GM12891 (cell line): ENCODE results near the gene C14orf119.

ENCODE experiments used
- DNase-seq: peaks from one replicate; pipeline ENCODE4 v3.0.0; 2011; ENCODE audit warnings: low spot score; ENCODE audit not compliant: insufficient read length
- FAIRE-seq: peaks from 2 replicates; lab custom pipeline; 2011; peaks lifted over from hg19 to GRCh38; lab: Jason Lieb, UNC
- PAX5 ChIP-seq: IDR thresholded peaks from 2 replicates; pipeline ENCODE4 v1.6.1; 2011; ENCODE audit warnings: low read length, moderate library complexity, mild to moderate bottlenecking; ENCODE audit not compliant: insufficient read depth, severe bottlenecking
- POLR2A ChIP-seq: IDR thresholded peaks from 2 replicates; pipeline ENCODE4 v1.6.1; 2011; ENCODE audit warnings: low read depth, low read length, control low read depth
- POLR2AphosphoS5 ChIP-seq: IDR thresholded peaks from 2 replicates; pipeline ENCODE4 v1.6.1; 2011; ENCODE audit warnings: low read depth, low read length, control low read depth
- POU2F2 ChIP-seq: IDR thresholded peaks from 2 replicates; pipeline ENCODE4 v1.6.1; 2011; ENCODE audit warnings: low read depth, mild to moderate bottlenecking, control low read depth, low read length, moderate library complexity
- SPI1 ChIP-seq: IDR thresholded peaks from 2 replicates; pipeline ENCODE4 v1.6.1; 2011; ENCODE audit warnings: low read depth, low read length, control low read depth
- TAF1 ChIP-seq: IDR thresholded peaks from 2 replicates; pipeline ENCODE4 v1.6.1; 2011; ENCODE audit warnings: low read depth, low read length, control low read depth

The C14orf119 gene

DNA sequence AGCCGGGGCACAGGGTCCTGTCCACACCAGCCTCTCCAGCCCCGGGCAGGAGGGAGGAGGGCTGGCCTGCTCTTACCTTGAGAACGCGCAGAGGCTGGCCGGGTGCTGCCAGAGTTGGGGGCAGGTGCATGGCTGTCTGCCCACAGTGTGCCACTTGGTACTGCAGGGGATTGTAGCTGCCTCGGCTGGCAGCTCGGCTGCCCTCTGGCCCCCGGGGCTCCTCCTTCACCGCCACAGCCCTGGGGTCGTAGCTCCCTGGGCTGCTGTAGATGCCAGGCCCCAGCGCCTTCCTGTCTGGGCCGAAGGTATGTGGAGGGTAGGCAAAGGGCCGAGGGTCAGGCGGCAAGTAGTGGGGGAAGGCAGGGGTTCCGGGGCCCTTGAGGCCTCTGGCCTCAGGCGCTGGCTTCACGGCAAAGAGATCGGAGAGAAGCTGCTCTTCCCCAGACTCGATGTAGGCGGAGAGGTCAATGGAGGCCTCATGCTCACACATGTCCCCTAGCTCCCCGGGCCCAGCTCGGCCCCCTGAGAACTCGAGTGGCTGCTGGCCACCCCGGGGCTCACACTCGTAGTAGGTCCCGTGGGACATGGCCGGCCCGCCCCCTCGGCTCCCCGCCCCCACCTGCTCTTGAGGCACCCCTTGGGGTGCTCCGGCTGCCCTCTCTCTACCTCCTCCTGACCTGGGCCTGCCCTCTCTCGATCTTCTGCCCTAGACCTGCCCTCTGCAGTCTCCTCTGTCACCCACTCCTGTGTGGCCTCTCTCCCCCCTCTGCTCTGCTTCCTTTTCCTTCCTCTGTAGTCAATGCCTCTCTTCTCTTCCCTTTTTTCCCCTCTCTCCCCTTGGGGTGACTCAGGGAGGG, 23.4 kb downstream of the C14orf119 start, which contains the start of gene CEBPE:
Gene CEBPE, minus strand, starts transcription at position 750 of the 857 bp plus-strand sequence. Its CDS starts 164 bp downstream, at position 586.
- FAIRE-seq (no peak), DNase-seq (no peak)
- TF ChIP-seq POLR2AphosphoS5 = no peak
- no peak for TF ChIP-seq SPI1
- TF ChIP-seq PAX5 = no peak
- no peak for TF ChIP-seq POU2F2
- TF ChIP-seq POLR2A = no peak
- TF ChIP-seq TAF1 = no peak

DNA sequence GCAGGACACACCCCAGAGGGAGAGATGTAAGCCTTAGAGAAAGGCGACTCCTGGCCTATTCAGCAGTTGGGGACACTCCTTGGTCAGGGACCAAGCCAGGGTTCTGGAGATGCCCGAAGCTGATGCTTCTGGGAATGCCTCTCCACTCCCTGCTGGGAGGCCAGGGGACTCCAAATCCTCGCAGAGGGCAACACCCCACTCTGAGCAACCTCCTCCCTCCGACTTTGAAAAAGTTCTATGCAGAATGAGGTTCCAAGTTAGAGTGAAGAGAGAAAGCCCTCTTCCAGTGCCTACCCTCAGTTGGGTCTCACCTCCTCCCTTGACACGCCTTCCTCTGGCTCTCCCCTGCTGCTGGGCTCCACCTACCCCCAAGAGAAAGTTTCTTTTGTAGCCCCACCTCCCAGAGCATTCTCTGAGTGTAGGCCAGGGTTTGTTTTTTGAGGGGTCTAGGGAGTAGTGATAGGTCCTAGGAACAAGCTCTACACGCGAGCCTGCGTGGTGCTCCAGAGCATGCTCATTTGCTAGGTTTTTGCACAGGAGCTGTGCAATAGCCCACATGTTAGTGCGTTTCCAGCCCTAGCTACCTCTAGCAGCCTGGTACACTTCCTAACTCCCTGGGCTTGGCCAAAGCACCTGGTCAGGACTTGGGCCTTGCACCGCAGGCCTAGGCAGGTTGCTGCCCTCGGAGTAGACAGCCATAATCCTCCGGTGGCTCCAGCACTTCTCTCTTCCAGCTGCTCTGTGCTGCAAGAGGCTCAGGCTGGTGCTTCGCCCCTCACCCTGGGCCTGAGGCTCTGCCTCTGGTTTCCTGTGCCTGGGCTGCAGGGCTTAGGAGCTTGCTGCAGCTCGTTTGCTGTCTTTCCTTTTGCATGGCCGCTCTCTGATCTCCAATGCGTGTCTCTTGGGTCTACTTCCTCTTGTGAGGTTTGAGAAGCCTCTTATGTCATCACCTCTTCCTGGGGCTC, 24.3 kb downstream of the C14orf119 start:
- TF ChIP-seq POLR2A (no peak), POU2F2 (no peak), PAX5 (no peak), POLR2AphosphoS5 (no peak), SPI1 (peak; percentile 62), TAF1 (peak; percentile 20; the same call in 1 of the 2 replicates)
- DNase-seq (peak; percentile 59), FAIRE-seq (no peak)

DNA sequence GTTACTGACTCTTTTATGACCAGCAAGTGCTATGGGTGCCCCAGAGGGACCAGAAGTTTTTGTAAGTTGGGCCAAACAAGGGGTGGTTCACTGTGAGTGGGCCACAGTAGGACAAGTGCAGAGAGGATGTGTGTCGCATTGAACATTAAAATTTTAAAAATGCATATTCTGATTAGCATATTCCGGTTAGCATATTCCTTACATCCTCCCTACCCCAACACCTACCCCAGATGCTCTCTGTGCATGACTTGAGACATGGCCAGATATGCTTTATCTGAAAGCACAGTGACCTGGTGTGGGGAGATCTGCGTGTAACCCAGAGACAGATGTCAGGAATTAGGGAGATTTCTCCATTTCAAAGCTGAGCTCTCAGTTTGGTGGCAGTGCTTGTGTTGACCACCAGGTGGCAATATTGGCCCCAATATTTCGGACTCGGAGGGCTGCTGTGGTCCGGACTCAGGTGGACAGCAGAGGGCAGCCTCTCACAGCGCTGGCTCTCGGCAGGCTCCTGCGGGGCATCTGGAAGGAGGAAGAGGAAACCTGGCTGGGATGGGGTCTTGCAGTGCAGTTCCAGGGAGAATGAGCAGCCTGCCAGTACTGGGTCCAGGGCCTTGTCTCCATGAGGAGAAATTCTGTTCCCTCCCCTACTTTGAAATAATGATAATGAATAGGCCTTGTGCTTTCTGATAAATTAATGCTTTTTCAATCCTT, 25.4 kb downstream of the C14orf119 start:
- TF ChIP-seq SPI1 = 0 out of 2 replicates have a peak, but pooled peaks have one; percentile 24
- no peak for TF ChIP-seq PAX5
- TF ChIP-seq POU2F2 = peak; percentile 79; the same call in 1 of the 2 replicates
- DNase-seq = peak; percentile 78
- peak; percentile 86 for FAIRE-seq

GRCh38 chr14:23121361-23121771, 26.1 kb downstream of the C14orf119 start:
- TF ChIP-seq POU2F2 (peak; percentile 87; the same call in 1 of the 2 replicates), PAX5 (no peak), SPI1 (peak; percentile 52), TAF1 (no peak), POLR2A (no peak)
- peak; percentile 80 for FAIRE-seq
- DNase-seq = no peak

GRCh38 chr14:23122086-23122485, 26.8 kb downstream of the C14orf119 start:
- FAIRE-seq (peak; percentile 20), DNase-seq (no peak)
- TF ChIP-seq SPI1 (no peak), POU2F2 (no peak), TAF1 (no peak), POLR2AphosphoS5 (no peak), PAX5 (no peak), POLR2A (no peak)

GRCh38 chr14:23123419-23123818, 28.1 kb downstream of the C14orf119 start:
- TF ChIP-seq TAF1 (no peak), POU2F2 (no peak), POLR2A (no peak), PAX5 (no peak), SPI1 (no peak), POLR2AphosphoS5 (no peak)
- no peak for FAIRE-seq
- DNase-seq = no peak

DNA sequence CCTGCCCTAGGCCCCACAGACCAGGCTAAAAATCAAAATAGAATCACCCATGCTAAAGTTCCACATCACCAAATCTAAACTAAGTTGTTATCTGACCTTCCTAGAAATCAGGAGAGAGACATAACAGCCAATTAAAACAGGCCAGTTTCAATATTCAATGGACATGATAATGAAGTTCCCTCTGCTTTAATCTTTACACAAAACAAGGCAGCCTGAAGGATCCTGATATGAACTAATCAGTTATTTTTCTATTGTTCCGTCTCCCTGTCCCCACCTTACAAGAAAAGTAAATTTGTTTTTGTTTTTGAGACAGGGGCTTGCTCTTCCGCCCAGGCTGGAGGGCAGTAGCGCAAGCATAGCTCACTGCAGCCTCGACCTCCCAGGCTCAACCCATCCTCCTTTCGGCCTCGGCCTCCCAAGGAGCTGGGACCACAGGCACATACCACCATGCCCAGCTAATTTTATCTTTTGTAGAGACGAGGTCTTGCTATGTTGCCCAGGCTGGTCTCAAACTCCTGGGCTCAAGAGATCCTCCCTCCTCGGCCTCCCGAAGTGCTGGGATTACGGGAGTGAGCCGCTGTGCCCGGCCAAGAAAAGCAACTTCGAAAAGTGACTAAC, 29.1 kb downstream of the C14orf119 start:
- no peak for TF ChIP-seq POU2F2
- FAIRE-seq (no peak), DNase-seq (no peak)

GRCh38 chr14:23125011-23125410, 29.7 kb downstream of the C14orf119 start:
- DNase-seq = no peak
- FAIRE-seq = no peak
- no peak for TF ChIP-seq POLR2A

DNA sequence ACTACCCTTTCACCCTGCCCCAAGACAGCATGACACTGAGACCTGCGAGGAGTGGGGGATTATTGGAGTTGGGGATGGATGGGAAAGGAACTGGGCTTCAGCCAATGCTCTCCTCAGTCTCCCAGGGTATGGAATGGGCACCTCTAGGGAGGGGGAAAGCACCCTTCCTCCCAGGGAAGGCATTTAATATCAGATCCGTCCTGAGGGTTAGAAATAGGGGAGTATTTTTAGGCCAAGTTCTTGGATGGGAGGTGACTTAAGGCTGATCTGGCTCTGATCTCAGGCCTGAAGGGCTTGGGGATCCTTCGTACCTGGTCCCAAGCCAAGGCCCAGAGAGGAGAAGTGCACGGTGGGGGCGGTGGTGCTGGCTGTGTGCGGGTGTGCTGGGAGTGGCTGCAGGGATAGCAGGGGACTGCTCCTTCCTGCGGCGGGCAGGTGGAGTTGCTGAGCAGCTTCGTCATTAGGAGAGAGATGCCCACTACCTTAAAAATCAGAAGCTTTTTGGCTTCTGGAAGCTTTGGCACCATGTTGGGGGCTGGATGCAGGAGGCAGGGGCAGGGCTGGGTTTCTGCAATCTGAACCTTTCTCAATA, 30.7 kb downstream of the C14orf119 start:
- DNase-seq (no peak), FAIRE-seq (no peak)
- TF ChIP-seq TAF1 (no peak), POLR2A (no peak), POU2F2 (no peak), POLR2AphosphoS5 (no peak), SPI1 (no peak), PAX5 (no peak)
